Measurements from ENCODE around the gene EVA1B. TPM values are rescaled to one million over a fixed set of nuclear protein-coding genes. Genes with fewer than 3 reads are reported as not detected.

The EVA1B gene
- total and polyA plus RNA-seq, 2 of the 4 experiments (the other 2 are of a cell fraction), result 49.8 to 64.6 TPM

DNA sequence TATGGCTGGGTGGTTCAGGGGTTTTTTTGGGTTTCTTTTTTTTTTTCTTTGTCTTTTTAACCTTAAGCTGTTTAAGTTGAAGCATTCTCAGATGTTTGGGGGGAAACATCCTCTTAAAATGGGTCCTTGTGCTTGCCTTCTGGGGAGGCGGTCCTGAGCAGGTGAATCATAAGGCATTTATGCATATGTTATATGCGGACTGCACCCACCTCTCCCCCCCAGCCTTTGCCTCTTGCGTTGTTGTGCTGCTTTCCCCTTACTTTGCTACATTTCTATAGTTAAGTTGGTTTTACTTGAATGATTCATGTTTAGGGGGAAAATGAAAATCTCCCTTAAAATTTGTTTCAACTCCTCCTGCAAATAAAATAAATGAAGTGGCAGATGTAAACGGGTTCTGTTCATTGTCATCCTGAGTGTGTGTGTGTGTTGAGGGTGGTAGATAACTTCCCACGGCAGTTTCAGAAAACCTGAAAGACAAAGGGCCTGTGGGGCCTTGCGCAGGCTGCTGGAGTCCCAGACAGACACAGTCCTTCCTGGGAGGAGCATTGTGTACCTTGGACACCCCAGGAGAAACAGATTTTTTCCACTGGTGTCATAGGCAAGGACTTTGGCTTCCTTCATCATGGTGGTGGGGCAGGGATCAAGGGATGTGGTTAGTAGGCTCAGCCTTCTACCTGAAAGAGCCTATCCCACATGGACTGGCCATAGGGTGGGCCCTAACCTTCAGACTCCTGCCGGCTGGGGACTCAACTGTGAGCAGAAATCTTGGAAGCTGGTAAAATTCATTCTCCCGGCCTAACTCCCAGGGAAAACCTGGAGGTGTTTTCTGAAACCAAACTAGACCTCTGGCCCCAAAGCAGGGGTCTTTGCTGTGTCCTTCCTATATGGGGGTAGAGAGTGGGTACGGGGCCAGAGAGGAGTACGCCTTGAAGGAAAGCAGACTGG is 18.2 kb downstream of the EVA1B start (continued):
- TF ChIP-seq MAZ (IDR thresholded peaks at IDR 0.05; ENCODE audit: borderline replicate concordance, low read depth, low read length), result no peak

DNA sequence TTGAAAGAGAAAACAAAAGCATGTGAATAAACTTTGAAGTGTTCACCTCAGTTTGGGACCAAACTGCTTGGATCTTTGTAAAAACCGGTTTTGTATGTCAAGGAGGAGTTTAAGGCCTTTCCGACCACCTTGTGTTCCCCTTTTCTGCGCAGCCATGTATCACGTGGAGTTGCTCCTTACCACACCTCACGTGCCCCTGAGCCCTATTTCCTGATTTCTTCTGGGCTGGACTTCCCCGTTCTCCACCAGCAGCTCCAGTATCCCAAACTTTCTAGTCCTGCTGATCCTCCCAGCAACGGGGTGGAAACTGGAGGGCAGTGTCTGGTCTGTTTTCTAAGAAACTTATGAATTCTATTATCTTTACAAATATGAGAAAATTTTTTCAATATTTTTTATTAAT is 18.9 kb downstream of the EVA1B start:
- Histone ChIP-seq H2BK15ac (ENCODE audit: low read depth, low read length) (no peak overlapping the region), H3K23ac (ENCODE audit: low read depth, low read length) (no peak overlapping the region), H3K9me1 (ENCODE audit: insufficient read depth, low read length) (peaks cover 14% of the 10 kb centered on the region), H4K91ac (ENCODE audit: insufficient read depth, low read depth, low read length) (no peak overlapping the region), H3K18ac (ENCODE audit: low read depth, low read length) (no peak overlapping the region), H2BK120ac (ENCODE audit: low read depth, low read length) (no peak overlapping the region), H3K4me1 (ENCODE audit: control insufficient read depth, insufficient read depth, low read length) (peaks cover 8% of the 10 kb centered on the region), H3K4me2 (ENCODE audit: low read depth, low read length) (no peak overlapping the region), H2AK5ac (ENCODE audit: low read depth, low read length) (no peak overlapping the region), H4K20me1 (ENCODE audit: insufficient read depth, low read length) (peaks cover 17% of the 10 kb centered on the region; the same call in 1 of the 2 replicates), H3K14ac (replicated peaks; ENCODE audit: low read depth, low read length) (no peak overlapping the region), H4K8ac (ENCODE audit: low read depth in 2 of 2, low read length in 2 of 2) (no peak overlapping the region), H3K27me3 (ENCODE audit: control insufficient read depth, insufficient read depth, low read length) (no peaks in the 10 kb centered on the region), H3K9ac (ENCODE audit: low read depth, low read length) (no peak overlapping the region), H2BK5ac (ENCODE audit: low read depth, low read length, poor library complexity, severe bottlenecking) (no peak overlapping the region), H3K79me1 (ENCODE audit: low read depth in 1 of 2, low read length in 2 of 2) (peaks cover 22 to 68% of the 10 kb centered on the region in 2 experiments; a peak in 3 of 4 replicates), H2BK20ac (ENCODE audit: low read depth, low read length) (no peak overlapping the region), H3K56ac (ENCODE audit: extremely low read depth, insufficient read depth, low read length) (no peak overlapping the region), H3K36me3 (ENCODE audit: control insufficient read depth, insufficient read depth, low read length) (peaks cover 37% of the 10 kb centered on the region), H2AFZ (replicated peaks; ENCODE audit: low read length, poor library complexity) (no peak overlapping the region), H3K4me3 (ENCODE audit: insufficient read depth, low read depth, low read length) (no peak overlapping the region), H4K5ac (ENCODE audit: low read depth, low read length) (no peak overlapping the region), H3K27ac (ENCODE audit: insufficient read depth, low read length) (no peak overlapping the region), H3K4ac (ENCODE audit: low read depth, low read length) (no peak overlapping the region), H3K9me3 (ENCODE audit: control insufficient read depth, insufficient read depth, low read length) (no peaks in the 10 kb centered on the region), H2AK9ac (replicated peaks; ENCODE audit: low read depth, low read length, poor library complexity) (no peak overlapping the region)
- BruUV-seq (replicated peaks), result TSS peak; percentile 90
- dilution Hi-C loops (cut with HindIII; ENCODE audit: low sequenced_read_pairs, unreplicated experiment) (no loop called here), in situ Hi-C loops (cut with MboI; ENCODE audit: low sequenced_read_pairs) (no loop called here), intact Hi-C loops (cut with micrococcal nuclease) (no loop called here)
- DNase-seq (no peak), ATAC-seq (ENCODE audit: low read depth) (no peak)
- CTCF ChIA-PET, result no interaction called here
- POLR2A ChIA-PET (ENCODE audit: unreplicated experiment), result no interaction called here
- WGBS, 2 experiments (ENCODE audit: extremely low coverage in 2 of 2, insufficient read length in 1 of 2), result 90% methylated on average over 2 of the region's 7 CpGs; no CpG with 5 or more reads in 1 of the 2 experiments
- no peak for TF ChIP-seq RCOR1 (IDR thresholded peaks at IDR 0.05; ENCODE audit: insufficient replicate concordance, low read length)
- TF ChIP-seq, protein P1, sequence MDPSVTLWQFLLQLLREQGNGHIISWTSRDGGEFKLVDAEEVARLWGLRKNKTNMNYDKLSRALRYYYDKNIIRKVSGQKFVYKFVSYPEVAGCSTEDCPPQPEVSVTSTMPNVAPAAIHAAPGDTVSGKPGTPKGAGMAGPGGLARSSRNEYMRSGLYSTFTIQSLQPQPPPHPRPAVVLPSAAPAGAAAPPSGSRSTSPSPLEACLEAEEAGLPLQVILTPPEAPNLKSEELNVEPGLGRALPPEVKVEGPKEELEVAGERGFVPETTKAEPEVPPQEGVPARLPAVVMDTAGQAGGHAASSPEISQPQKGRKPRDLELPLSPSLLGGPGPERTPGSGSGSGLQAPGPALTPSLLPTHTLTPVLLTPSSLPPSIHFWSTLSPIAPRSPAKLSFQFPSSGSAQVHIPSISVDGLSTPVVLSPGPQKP (IDR thresholded peaks at IDR 0.05; ENCODE audit: borderline replicate concordance, low read depth, low read length), result no peak
- TF ChIP-seq RAD21 (IDR thresholded peaks at IDR 0.05; ENCODE audit: low read length), result no peak
- no peak for TF ChIP-seq CHD1 (IDR thresholded peaks at IDR 0.05; ENCODE audit: low read depth, low read length)
- TF ChIP-seq SMC3 (IDR thresholded peaks at IDR 0.05; ENCODE audit: low read depth, low read length), result no peak
- TF ChIP-seq POLR2A (IDR thresholded peaks at IDR 0.05; ENCODE audit: low read depth, low read length), result no peak
- no peak for TF ChIP-seq BHLHE40 (IDR thresholded peaks at IDR 0.05; ENCODE audit: low read depth, low read length)
- TF ChIP-seq RFX5 (IDR thresholded peaks at IDR 0.05; ENCODE audit: low read depth, low read length), result no peak
- no peak for TF ChIP-seq MAZ (IDR thresholded peaks at IDR 0.05; ENCODE audit: borderline replicate concordance, low read depth, low read length)
- TF ChIP-seq NFE2L2 (IDR thresholded peaks at IDR 0.05; ENCODE audit: low read depth, low read length), result no peak
- no peak for TF ChIP-seq FOS (IDR thresholded peaks at IDR 0.05; ENCODE audit: low read depth, low read length)
- TF ChIP-seq MAFK (IDR thresholded peaks at IDR 0.05; ENCODE audit: low read depth, low read length), result no peak
- TF ChIP-seq MXI1 (IDR thresholded peaks at IDR 0.05; ENCODE audit: borderline replicate concordance, low read depth, low read length), result no peak
- no peak for TF ChIP-seq CEBPB (IDR thresholded peaks at IDR 0.05; ENCODE audit: low read depth, low read length)

Measured in IMR-90 (cell line).